Choroid plexus epithelial cell (primary cell): Measurements from ENCODE around the gene NR2F1.

Source experiments
- DNase-seq: peaks from one replicate; pipeline ENCODE4 v3.0.0-alpha.2; 2010; ENCODE audit warnings: low read depth
- H3K4me3 ChIP-seq: 2 replicates; pipeline ENCODE4 v1.5.1; 2011; ENCODE audit warnings: low read depth, mild to moderate bottlenecking, control low read depth, low read length, moderate library complexity
- TF ChIP-seq, protein P1 (sequence below): conservative IDR thresholded peaks from 2 replicates; pipeline ENCODE4 v1.5.1; 2011; ENCODE audit warnings: low read depth, mild to moderate bottlenecking, control low read depth, inconsistent platforms, low read length, moderate library complexity

Gene NR2F1

DNA sequence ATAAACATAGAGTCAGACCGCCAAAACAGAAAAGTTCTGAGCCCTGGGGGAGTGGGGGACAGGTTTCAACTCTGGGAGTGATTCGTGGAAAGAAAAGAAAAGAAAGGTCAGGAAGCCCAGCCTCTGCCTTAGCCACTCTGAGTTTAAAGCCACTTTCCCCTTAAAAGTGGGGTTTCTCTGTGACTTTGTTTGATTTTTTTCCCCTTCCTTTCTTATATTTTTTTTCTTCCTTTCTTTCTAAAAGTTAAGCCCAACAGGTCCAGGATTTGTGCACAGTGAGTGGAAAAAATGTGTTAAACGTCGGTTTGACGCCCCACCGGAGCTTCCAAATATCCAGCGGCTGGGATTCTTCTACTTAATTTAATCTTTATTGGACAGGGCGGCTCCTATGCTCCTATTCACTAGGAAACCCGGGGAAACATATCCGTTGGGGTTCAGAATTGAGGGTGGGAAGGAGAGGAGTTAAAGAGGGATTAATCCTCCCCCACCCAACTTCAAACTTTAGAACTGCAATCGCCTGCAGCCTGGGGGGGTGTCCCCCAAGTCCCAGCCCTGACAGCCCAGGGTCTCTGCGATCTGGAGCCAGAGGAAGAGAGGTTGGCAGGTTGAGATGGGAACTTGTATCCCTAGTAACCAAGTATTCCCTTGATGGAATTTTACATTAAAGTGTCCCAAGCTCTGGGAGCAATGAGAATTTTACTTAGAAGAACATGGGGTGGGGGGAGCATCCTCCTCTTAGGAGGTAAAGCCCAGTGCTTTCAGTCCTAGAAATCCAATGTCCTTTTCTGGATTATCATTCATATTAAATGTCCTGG lies 8.3 kb upstream of the NR2F1 start:
- TF ChIP-seq, protein P1, sequence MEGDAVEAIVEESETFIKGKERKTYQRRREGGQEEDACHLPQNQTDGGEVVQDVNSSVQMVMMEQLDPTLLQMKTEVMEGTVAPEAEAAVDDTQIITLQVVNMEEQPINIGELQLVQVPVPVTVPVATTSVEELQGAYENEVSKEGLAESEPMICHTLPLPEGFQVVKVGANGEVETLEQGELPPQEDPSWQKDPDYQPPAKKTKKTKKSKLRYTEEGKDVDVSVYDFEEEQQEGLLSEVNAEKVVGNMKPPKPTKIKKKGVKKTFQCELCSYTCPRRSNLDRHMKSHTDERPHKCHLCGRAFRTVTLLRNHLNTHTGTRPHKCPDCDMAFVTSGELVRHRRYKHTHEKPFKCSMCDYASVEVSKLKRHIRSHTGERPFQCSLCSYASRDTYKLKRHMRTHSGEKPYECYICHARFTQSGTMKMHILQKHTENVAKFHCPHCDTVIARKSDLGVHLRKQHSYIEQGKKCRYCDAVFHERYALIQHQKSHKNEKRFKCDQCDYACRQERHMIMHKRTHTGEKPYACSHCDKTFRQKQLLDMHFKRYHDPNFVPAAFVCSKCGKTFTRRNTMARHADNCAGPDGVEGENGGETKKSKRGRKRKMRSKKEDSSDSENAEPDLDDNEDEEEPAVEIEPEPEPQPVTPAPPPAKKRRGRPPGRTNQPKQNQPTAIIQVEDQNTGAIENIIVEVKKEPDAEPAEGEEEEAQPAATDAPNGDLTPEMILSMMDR = no peak
- peak; percentile 50 for DNase-seq
- peak overlapping the region; percentile 23 for H3K4me3 ChIP-seq

DNA sequence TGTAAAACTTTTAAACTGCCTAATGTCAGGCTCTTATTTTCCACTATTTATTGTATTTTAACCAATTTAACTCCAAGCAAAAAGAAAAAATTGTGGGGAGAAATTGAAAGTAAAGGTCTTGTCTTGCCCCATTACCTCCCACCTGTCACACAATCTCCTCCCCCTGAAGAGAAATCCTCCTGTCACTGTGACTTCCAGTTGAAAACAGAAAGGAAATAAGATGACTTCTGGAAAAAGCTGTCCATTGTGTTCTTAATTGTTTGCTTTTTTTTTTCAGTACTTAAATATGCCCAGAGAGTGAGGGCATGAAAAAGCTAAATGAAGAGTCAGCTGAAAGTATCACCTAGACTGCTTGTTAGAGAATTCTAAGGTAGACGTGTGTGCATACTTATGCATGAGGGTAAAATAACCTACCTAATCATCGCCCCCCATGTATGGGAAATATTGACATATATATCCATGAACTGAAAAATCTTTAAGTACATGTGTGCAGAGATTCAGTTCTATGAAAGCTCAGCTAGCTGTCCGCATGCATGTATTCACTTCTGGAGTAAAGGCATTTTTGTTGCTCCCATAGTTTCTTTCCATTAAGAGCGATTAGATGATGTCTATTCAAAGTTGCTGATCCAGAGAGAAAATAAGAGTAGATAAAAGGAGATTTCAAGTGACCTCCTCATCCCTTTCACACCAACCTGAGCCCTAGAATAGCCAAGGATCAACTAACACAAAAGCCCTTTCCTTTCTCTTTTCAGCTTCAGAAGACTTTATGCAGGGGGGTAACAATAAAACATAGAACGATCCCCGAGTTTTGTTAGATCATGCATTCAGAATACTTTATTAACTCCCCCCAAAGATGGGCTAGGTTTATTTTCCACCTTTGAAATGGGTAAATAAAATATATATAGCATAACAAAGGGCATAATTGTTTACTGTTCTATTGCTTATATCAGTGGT lies 7.3 kb upstream of the NR2F1 start:
- TF ChIP-seq, protein P1 = no peak
- H3K4me3 ChIP-seq = peak overlapping the region; percentile 11
- DNase-seq = peak; percentile 39

DNA sequence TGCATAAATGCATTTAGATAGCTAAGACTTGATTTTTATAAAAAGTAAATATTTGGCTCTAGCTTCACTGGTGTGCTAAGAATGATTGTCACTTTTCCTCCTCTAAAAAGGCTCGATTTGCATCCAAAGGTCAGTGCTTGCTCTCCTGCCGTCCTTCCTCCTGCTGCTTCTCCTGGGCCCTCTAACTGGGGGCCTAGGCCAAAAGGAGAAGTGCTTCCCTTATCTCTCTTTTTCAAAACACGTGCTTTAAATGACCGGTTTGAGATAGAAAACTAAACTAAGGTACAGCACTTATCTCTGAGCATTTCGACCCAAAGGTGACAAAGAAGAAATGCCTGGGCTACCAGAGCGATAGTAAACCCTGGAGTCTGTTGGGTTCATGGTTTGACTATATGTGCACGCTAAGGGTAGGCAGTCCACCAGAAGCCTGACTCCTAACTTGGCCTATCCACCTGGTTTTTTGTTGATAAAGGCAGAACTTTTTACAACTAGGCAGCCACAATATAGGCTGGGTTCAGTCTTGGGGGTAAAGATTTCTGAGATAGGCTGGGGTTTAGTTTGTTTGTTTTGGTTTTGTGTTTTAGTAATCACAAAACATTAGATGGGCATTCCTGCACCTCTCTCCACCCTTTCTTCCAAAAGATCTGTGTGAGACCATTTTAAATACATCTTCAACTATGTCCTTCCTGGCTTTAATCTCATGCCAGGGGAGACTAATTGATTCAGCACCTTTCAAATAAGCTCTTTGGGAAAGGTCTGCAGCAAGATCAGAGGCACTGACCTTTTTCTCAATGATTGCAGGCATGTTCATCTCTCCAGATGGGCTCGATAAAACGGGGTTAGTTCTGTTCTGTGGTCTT lies 5.8 kb upstream of the NR2F1 start:
- H3K4me3 ChIP-seq = peak overlapping the region; percentile 32
- DNase-seq = peak; percentile 43
- TF ChIP-seq, protein P1 = no peak

DNA sequence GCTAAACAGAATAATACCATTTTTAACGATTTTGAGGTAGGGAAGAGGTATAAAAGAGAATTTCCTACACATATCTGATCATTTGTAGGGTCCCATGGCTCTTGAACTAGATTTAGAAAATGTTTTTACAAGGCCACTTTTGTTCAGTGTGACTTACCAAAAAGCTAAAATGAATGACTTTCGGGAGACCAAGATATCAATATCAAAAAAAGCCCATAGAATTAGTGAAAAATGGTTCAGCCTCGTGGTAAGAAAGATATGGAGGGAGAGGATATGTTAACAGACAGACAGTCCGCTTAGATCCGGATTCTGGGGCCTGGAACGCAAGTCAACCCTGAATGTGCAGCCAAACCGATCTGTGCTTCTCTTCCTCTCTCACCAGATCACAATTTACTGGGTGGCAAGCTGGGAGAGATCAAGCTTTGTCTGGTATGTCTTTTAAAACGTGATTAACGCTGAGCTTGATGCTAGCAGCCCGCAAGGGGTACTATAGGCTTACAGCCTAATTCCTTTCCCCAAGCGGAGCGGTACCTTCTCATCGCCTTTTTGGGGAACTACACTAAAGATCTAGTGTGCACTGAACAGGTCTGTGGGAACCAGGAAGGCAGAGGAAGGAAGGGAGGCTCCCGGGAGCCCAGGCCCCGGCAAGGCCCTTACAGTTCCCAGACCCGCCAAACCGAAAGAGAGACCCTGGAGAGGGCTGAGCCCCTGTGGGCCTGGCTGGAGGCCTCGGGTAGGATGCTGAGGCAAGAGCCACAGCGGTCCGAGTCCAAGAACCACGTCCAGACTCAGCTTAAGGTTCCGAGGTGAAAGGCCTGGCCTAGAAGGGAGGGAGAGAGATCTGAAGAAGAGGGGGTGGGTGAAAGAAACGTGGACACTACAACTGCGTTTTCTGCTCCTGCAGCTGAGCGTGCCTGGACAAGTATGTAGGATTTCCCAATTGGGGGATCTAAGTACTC lies 4.9 kb upstream of the NR2F1 start:
- TF ChIP-seq, protein P1 = no peak
- H3K4me3 ChIP-seq = peak overlapping the region; percentile 69
- DNase-seq = peak; percentile 81

DNA sequence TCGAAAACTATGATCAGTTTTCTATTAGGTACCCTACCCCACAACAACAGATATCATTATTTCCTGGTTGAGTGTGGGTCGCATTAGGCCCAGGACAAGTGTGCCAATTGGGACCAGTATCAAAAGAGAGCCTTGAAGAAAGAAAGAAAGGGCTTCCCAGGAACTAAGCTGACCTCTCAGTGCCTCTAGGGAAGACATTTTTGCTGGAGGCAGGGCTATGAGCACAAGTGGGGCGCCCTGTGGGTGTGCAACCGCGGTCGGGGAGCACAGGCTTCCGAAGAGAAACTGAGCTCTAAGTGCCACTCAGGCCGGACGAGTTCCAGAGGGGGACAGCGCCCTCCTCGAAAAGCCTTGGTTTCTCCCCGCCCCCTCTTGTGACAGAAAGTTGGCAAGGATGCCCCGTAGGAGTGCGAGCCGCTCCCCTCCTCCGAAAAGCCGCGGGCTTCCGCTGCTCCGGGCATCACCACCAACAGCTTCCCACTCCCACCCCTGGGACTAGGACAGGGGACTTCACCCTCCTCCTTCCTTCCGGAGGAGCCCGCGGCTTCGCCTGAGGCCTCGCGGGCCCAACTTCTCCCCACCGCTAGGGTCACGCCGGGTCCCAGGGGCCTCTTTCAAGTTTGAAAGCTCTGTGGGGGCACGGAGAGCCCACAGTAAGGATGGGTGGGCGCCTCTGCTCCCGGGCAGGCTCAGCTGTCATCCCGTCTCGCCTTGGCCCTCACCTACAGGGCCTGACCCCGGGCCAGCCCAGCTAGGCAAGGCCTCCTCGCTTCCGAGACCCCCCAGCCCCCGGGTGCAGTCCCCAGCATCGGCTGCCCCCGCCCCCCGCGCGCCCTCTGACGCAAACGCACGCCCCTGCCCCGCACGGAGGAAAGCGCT lies 4.0 kb upstream of the NR2F1 start:
- peak overlapping the region; percentile 69 for H3K4me3 ChIP-seq
- TF ChIP-seq, protein P1 = no peak
- DNase-seq = peak; percentile 79
